ENCODE results near the gene LMAN1L.

LMAN1L gene

GRCh38 chr15:74786551-74787165 is 26.0 kb upstream of the LMAN1L start:
- peaks cover 26% of the 10 kb centered on the region for H3K4me1 ChIP-seq (ENCODE audit: insufficient read depth, low read length)
- no peaks in the 10 kb centered on the region for H3K9me3 ChIP-seq (ENCODE audit: control insufficient read depth, insufficient read depth, low read length)
- H3K9ac ChIP-seq (ENCODE audit: low read depth, low read length), result no peak overlapping the region
- H3K36me3 ChIP-seq (ENCODE audit: insufficient read depth, low read length), result no peaks in the 10 kb centered on the region

DNA sequence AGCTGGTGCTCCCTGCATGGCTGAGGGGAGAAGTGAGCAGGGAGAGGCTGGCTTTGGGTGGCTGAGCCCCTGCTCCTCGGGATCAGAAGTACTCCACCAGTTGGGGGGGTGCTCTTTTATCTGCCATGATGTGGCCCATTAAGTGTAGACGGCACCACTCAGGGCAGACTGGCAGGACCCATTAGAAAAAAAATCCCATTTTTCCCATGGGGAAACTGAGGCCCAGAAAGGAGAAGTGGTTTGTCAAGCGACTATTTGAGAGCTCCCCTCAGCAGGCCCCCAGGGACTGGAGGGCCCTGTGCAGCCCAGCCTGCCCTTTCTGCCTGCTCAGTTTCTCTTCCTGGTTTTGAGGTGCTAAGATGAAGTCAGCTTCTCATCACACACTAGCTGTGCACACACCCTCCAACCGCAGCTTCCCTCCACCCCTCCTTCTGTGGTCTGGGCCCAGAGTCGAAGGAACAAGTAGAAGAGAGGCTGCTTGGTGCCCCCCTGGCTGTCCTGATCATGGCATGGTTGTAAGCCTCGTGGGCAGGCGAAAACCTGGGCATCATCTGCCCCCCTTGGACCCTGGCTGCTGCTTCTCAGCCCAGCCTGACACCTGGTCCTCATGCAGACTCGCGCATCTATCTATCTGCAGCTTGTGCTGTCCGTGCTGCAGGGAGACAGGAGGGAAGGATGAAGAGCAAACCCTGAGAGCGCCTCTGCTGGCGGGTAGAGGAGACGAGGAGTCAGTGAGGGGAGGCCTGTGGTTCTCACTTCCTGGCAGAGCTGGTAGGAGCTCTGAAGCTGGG is 25.2 kb upstream of the LMAN1L start:
- no peaks in the 10 kb centered on the region for H3K36me3 ChIP-seq (ENCODE audit: insufficient read depth, low read length)
- no peaks in the 10 kb centered on the region for H3K9me3 ChIP-seq (ENCODE audit: control insufficient read depth, insufficient read depth, low read length)
- peaks cover 26% of the 10 kb centered on the region for H3K4me1 ChIP-seq (ENCODE audit: insufficient read depth, low read length)
- no peak overlapping the region for H3K9ac ChIP-seq (ENCODE audit: low read depth, low read length)

GRCh38 chr15:74788042-74788682 is 24.5 kb upstream of the LMAN1L start:
- no peaks in the 10 kb centered on the region for H3K9me3 ChIP-seq (ENCODE audit: control insufficient read depth, insufficient read depth, low read length)
- no peaks in the 10 kb centered on the region for H3K36me3 ChIP-seq (ENCODE audit: insufficient read depth, low read length)
- H3K9ac ChIP-seq (ENCODE audit: low read depth, low read length), result no peak overlapping the region
- H3K4me1 ChIP-seq (ENCODE audit: insufficient read depth, low read length), result peaks cover 31% of the 10 kb centered on the region

DNA sequence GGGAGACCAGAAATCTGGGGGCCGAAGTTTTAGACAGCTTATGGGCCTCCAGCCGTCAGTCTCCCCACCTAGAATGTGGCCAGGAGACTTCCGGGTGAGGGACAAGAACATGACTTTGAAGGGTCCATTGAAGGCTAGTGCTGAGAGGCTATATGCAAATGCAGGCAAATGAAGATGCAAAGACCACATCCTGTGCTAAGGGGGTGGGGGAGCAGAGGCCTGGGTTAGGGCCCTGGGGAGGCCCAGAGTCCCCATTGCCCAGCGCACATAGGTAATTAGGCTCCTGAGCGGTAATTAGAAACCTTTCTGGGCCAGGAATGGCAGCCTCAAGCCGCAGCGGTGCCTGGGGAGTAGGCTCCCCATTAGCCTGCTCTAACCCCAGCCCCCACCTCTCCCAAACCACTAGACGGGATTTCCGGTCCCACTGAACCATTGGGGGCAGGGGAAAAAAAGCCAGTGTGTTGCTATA is 23.9 kb upstream of the LMAN1L start:
- H3K4me1 ChIP-seq (ENCODE audit: insufficient read depth, low read length), result peaks cover 33% of the 10 kb centered on the region
- H3K9ac ChIP-seq (ENCODE audit: low read depth, low read length), result no peak overlapping the region
- no peaks in the 10 kb centered on the region for H3K9me3 ChIP-seq (ENCODE audit: control insufficient read depth, insufficient read depth, low read length)
- H3K36me3 ChIP-seq (ENCODE audit: insufficient read depth, low read length), result no peaks in the 10 kb centered on the region

GRCh38 chr15:74789171-74789631 is 23.4 kb upstream of the LMAN1L start:
- Histone ChIP-seq H3K9ac (ENCODE audit: low read depth, low read length) (no peak overlapping the region), H3K9me3 (ENCODE audit: control insufficient read depth, insufficient read depth, low read length) (no peaks in the 10 kb centered on the region), H3K4me1 (ENCODE audit: insufficient read depth, low read length) (peaks cover 30% of the 10 kb centered on the region), H3K36me3 (ENCODE audit: insufficient read depth, low read length) (no peaks in the 10 kb centered on the region)

DNA sequence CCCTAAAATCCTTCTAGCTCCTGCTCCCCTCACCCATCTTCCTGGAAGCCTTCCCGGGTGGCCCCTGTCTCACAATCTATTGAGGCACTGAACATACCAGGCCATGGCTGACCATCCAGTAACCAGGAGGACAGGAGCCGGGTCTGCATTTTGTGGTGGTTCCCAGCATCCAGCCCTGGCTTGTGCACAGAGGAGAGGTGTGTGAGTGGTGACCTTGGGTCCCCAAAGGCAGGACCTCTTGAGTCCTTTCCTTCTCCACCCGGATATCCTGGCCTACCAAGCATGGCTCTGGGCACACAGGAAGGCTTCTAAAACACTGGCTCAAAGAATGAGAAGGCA is 22.9 kb upstream of the LMAN1L start:
- peaks cover 30% of the 10 kb centered on the region for H3K4me1 ChIP-seq (ENCODE audit: insufficient read depth, low read length)
- no peak overlapping the region for H3K9ac ChIP-seq (ENCODE audit: low read depth, low read length)
- H3K9me3 ChIP-seq (ENCODE audit: control insufficient read depth, insufficient read depth, low read length), result no peaks in the 10 kb centered on the region
- H3K36me3 ChIP-seq (ENCODE audit: insufficient read depth, low read length), result no peaks in the 10 kb centered on the region

- Histone ChIP-seq H3K9me3 (ENCODE audit: control insufficient read depth, insufficient read depth, low read length) (no peaks in the 10 kb centered on the region), H3K9ac (ENCODE audit: low read depth, low read length) (no peak overlapping the region), H3K36me3 (ENCODE audit: insufficient read depth, low read length) (no peaks in the 10 kb centered on the region), H3K4me1 (ENCODE audit: insufficient read depth, low read length) (peaks cover 30% of the 10 kb centered on the region)
Observed at GRCh38 chr15:74790080-74790916, 22.3 kb upstream of the LMAN1L start.

DNA sequence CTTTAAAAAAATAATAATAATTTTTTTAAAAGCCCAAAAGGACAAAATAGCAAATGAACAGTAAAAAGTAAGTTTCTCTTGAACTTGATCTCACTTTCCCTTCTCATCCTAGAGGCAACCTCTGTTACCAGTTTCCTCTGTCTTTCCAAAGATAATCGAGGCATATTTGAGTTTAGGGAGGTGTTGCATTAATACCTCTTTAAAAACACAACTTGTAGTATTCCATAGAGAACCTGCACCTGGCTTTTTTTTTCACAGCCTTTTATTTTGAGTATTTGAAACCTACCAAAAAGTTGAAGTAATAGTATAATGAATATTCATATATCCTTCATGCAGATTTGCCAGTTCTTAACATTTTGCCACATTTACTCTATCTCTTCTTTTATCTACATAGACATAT is 21.6 kb upstream of the LMAN1L start:
- Histone ChIP-seq H3K9ac (ENCODE audit: low read depth, low read length) (no peak overlapping the region), H3K4me1 (ENCODE audit: insufficient read depth, low read length) (peaks cover 30% of the 10 kb centered on the region), H3K36me3 (ENCODE audit: insufficient read depth, low read length) (no peaks in the 10 kb centered on the region), H3K9me3 (ENCODE audit: control insufficient read depth, insufficient read depth, low read length) (no peaks in the 10 kb centered on the region)

GRCh38 chr15:74791667-74792066 is 21.0 kb upstream of the LMAN1L start:
- Histone ChIP-seq H3K36me3 (ENCODE audit: insufficient read depth, low read length) (no peaks in the 10 kb centered on the region), H3K9ac (ENCODE audit: low read depth, low read length) (no peak overlapping the region), H3K4me1 (ENCODE audit: insufficient read depth, low read length) (peaks cover 30% of the 10 kb centered on the region), H3K9me3 (ENCODE audit: control insufficient read depth, insufficient read depth, low read length) (no peaks in the 10 kb centered on the region)

GRCh38 chr15:74792227-74793016 is 20.2 kb upstream of the LMAN1L start:
- H3K9me3 ChIP-seq (ENCODE audit: control insufficient read depth, insufficient read depth, low read length), result no peaks in the 10 kb centered on the region
- H3K4me1 ChIP-seq (ENCODE audit: insufficient read depth, low read length), result peaks cover 30% of the 10 kb centered on the region
- no peak overlapping the region for H3K9ac ChIP-seq (ENCODE audit: low read depth, low read length)
- H3K36me3 ChIP-seq (ENCODE audit: insufficient read depth, low read length), result no peaks in the 10 kb centered on the region

DNA sequence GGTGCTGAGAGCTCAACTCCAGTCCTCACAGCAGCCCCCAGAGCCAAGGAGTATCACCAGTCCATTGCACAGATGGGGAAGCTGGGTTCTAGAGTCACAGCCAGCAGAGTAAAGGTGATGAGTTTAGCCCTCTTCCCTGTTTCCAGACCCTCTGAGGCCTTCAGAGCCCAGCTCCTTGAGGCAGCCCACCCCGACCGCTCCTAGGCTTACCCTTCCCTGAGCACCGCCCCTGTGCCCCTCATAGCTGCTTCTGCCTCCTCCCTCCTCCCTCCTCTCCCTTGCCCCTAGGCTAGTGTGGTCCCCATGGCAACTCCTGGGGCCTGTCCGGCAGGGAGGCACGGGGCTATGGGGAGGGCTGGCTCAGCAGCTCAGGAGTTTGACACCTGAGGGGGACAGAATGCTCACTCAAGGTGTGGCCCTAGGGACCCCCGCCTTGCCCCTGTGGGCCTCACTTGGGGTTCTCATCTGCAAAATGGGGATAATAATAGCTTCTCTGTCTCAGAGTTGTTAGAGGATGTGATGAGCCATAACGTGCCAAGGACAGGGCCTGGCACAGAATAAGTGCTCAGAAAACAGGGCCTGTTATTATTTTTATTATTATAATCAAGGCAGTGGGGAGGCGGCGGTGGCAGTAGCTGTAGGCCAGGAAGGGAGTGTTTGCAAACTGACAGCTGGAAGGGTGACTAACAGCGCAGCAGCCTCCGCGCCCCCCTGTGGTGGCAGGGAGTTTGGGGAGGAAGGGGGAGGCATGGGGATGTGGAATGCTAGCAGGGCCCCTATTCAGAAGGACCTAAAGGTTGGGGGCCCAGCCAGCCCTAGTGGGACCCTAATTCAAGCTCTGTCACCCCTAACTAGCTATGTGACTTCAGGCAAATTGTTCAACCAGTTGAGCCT is 19.3 kb upstream of the LMAN1L start:
- Histone ChIP-seq H3K36me3 (ENCODE audit: insufficient read depth, low read length) (no peaks in the 10 kb centered on the region), H3K9me3 (ENCODE audit: control insufficient read depth, insufficient read depth, low read length) (no peaks in the 10 kb centered on the region), H3K4me1 (ENCODE audit: insufficient read depth, low read length) (peaks cover 24% of the 10 kb centered on the region), H3K9ac (ENCODE audit: low read depth, low read length) (no peak overlapping the region)

- Histone ChIP-seq H3K9ac (ENCODE audit: low read depth, low read length) (no peak overlapping the region), H3K36me3 (ENCODE audit: insufficient read depth, low read length) (no peaks in the 10 kb centered on the region), H3K9me3 (ENCODE audit: control insufficient read depth, insufficient read depth, low read length) (no peaks in the 10 kb centered on the region), H3K4me1 (ENCODE audit: insufficient read depth, low read length) (peaks cover 13% of the 10 kb centered on the region; the same call in 1 of the 2 replicates)
Observed at GRCh38 chr15:74794248-74794969, 18.2 kb upstream of the LMAN1L start.

Data from ES-I3 (cell line).